Left cardiac atrium (tissue), 4 donors: ENCODE results near the gene HABP4. TPM values are rescaled to one million over a fixed set of nuclear protein-coding genes. Genes with fewer than 3 reads are reported as not detected.

Experiments
- ATAC-seq, 2 donors: fragments of 200-7000 bp; cut with Tn5 transposase; one replicate each; pipeline ENCODE4 v1.9.1; 2020; ENCODE audit warnings: mild to moderate bottlenecking in 2 of 2, moderate library complexity in 2 of 2
- DNase-seq: peaks from one replicate; pipeline ENCODE4 v3.0.0-alpha.2; 2020
- intact Hi-C, 2 donors: fragments of 100-400 bp; cut with DNase I; formaldehyde crosslinking; loops; one replicate each; pipeline versions ENCODE4 v1.14.1 to v1.15.1; 2022 to 2023
- total RNA-seq, 2 donors: library from RNA; stranded (reverse); fragmentation: NEBNext Ultra II Directional; extraction: Animal tissue kit (Norgen Biotek cat#: 25700); gene quantifications; one replicate each; pipeline ENCODE4 v1.2.1, GENCODE V29; 2021
- donor health status: DM: no; HTN: yes; CAD: no.
- donor health status: DM: no; HTN: yes; CAD: no; lungs with severe emphysema.
- donor health status: DM: yes; HTN: yes; CAD: no.
- donor health status: Dilated cardiomyopathy.

HABP4 gene
- total RNA-seq, 2 donors from 2014 or later = 19.2 to 19.5 TPM

DNA sequence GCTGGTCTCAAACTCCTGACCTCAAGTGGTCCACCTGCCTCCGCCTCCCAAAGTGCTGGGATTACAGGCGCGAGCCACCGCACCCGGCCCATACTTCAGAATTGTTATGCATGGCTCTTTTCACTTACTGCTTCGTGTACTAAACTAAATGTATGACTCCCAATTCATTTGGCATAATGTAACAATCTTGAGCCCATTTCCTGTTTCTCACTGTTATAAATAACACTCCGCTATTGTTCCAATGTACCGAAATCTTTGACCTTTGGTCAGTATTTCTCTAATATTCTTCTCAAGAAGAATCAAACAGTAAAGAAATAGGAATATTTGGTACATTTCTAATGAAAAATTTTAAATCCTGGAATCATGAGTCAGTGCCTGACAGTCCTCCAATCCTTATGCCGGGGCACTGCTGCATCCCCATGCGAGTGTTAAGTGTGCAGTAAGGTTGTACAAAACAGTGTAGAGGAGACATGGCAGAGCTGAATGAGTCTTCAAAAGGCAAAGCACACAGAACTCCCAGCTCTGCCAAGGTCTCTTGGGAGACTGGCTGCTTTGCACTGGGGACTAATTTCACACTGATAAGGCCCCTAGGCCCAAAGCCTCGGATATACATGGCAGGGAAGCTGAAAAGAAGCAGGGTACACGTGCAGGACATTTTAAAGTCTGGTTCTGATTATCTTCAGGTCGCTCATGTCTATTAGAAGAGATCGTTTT is 58.4 kb downstream of the HABP4 start:
- intact Hi-C loops = no loop called here
- ATAC-seq (peak; percentile 53 to 63), DNase-seq (no peak)

DNA sequence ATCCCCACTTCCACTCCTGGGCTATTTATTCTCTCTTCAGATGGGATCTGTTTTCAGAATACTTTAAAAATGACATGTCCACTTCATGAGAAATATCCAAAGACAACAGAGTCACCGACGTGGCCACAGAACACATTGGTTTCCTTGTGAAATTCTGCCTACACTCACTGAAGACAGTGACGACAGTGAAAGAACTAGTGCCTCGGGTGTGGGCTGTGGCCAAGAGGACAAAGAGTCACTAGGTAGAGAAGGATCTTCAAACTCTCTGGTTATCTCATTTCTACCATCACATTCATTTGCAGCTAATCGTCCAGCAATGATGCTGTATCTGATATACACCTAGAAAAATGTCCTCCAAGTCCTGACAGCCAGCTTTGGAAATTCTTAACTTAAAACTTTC is 59.1 kb downstream of the HABP4 start:
- intact Hi-C loops = no loop called here
- no peak for DNase-seq
- no peak for ATAC-seq

GRCh38 chr9:96509848-96510247 is 59.9 kb downstream of the HABP4 start:
- intact Hi-C loops = no loop called here
- DNase-seq = no peak
- no peak for ATAC-seq

- intact Hi-C loops = no loop called here
- no peak for ATAC-seq
- DNase-seq = no peak
These were observed 60.3 kb downstream of the HABP4 start for GRCh38 chr9:96510258-96510657.

- ATAC-seq (no peak), DNase-seq (no peak)
- intact Hi-C loops = no loop called here
These were observed 62.3 kb downstream of the HABP4 start for GRCh38 chr9:96512240-96512639.

GRCh38 chr9:96513622-96514021 is 63.7 kb downstream of the HABP4 start:
- intact Hi-C loops = no loop called here
- DNase-seq = no peak
- peak in 1 of 2 donors; percentile 68 for ATAC-seq

GRCh38 chr9:96514108-96514799 is 64.3 kb downstream of the HABP4 start:
- peak; percentile 44 to 64 for ATAC-seq
- intact Hi-C loops = no loop called here
- DNase-seq = no peak

GRCh38 chr9:96514800-96515158 is 64.8 kb downstream of the HABP4 start:
- DNase-seq = no peak
- ATAC-seq = no peak
- intact Hi-C loops = no loop called here

GRCh38 chr9:96515621-96516470 is 65.9 kb downstream of the HABP4 start:
- intact Hi-C loops = no loop called here
- ATAC-seq = peak; percentile 51 to 53
- no peak for DNase-seq

GRCh38 chr9:96519095-96519494 is 69.1 kb downstream of the HABP4 start:
- no peak for DNase-seq
- no peak for ATAC-seq
- intact Hi-C loops = no loop called here

DNA sequence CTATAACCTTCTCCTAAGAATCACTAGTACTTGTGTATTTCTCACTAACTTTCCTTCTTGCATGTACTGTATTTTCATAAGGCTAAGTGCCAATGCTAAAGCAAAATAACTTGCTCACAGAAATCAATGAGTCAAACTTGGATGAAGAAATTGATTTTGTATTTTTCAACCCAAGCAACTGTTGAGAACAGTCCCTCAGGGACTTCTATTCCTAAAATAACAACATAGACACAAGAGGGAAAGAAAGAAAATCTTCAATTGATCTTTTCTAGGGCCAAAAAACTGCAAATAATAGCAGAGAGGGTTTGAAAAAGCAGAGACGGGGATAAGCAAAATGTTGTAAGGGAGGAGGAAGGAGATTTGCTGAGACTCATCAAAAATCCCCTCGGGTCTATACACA is 69.8 kb downstream of the HABP4 start:
- no peak for ATAC-seq

GRCh38 chr9:96522366-96522765 is 72.4 kb downstream of the HABP4 start:
- intact Hi-C loops = no loop called here
- ATAC-seq (no peak), DNase-seq (no peak)

More for the DNA sequence above, 69.8 kb downstream of the HABP4 start:
- DNase-seq = no peak
- intact Hi-C loops = no loop called here

DNA sequence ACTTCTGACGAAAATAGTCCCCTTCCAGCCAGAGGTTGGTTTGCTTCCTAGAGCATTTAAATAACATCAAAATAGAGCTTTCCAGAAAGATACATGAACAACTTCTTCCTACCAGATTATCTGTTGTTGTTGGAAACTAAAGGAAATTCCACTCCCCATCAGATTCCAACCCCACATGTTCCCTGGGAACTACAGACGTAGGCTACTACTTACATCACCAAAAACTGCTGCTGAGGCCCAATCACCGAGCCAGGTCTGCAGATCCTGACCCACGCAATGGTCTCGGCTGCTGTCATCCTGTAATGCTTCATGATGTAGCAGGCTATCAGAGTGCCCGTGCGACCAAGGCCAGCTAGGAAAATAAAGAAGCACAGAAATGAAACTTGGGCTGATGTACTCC is 73.4 kb downstream of the HABP4 start:
- intact Hi-C loops = no loop called here
- DNase-seq (peak; percentile 78), ATAC-seq (peak; percentile 92 to 96)

- intact Hi-C loops = no loop called here
- DNase-seq = no peak
- ATAC-seq = no peak
These were observed 74.1 kb downstream of the HABP4 start for GRCh38 chr9:96524045-96524444.

GRCh38 chr9:96524764-96525163 is 74.8 kb downstream of the HABP4 start:
- DNase-seq = no peak
- ATAC-seq = no peak
- intact Hi-C loops = no loop called here

DNA sequence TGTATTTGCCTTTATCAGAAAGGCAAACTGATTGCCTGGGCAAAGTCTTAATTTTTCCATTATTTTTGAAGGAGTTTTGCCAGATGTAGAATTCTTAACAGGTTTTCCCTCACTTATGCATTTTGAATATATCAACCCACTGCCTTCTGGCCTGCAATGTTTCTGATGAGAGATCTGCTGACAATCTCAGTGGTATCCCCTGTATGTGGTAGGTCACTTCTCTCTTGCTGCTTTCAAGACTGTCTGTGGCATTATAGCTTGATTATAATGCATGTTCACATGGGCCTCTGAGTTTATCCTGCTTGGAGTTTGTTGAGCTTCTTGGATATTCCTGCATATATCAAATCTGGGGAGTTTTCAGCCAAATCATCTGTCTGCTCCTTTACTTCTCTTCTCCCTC is 82.2 kb downstream of the HABP4 start:
- DNase-seq (no peak), ATAC-seq (no peak)
- intact Hi-C loops = no loop called here

DNA sequence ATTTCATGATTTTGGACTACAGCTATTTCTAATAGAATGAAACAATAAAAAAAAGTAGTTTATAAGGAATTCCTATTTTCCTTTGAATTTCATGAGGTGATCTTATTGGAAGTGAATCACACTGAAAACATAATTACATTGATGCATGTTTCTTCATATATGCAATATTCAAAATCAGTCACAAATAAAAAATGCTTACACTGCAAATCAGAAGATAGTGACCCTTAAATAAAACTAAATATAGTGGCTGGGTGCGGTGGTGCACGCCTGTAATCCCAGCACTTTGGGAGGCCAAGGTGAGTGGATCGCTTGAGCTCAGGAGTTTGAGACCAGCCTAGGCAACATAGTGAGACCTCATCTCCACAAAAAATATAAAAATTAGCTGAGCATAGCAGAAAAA is 90.1 kb downstream of the HABP4 start:
- DNase-seq = no peak
- ATAC-seq = no peak
- intact Hi-C loops = no loop called here
